ENCODE data around the gene HAT1. TPM values are rescaled to one million over a fixed set of nuclear protein-coding genes. Genes with fewer than 3 reads are reported as not detected.

HAT1 gene
- polyA plus RNA-seq, 3 donors = 16.9 to 63.3 (median 62.8) TPM

DNA sequence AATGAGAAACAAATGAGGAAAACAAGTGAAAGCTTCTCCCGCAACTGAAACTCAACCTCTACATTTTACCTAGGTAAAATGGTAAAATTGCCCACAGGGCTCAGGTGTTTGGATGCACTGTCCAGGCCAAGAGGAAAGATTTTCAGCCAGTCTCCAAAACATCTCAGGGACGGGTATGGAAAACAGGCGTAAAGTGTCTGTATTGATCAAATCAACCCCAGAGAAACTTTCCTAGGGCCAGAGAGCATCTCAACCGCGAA is 361 bp upstream of the HAT1 start:
- Mint-ChIP-seq H3K4me3 (peak overlapping the region; percentile 60 to 93), H3K36me3 (peaks cover 11 to 14% of the 10 kb centered on the region in 2 donors), H3K27ac (peak overlapping the region; percentile 31 to 99 (median 98)), H3K4me1 (peaks cover 22% of the 10 kb centered on the region), H3K9me3 (peaks cover 0 to 3% (median 0%) of the 10 kb centered on the region in 7 donors), H3K27me3 (ENCODE audit: low read depth in 3 of 3) (peaks cover 0 to 1% (median 0%) of the 10 kb centered on the region in 3 donors)
- no peaks in the 10 kb centered on the region for H3K27me3 ChIP-seq (ENCODE audit: control insufficient read depth in 2 of 2, insufficient read depth in 2 of 2, low read length in 2 of 2)
- H3K4me3 ChIP-seq (replicated peaks in 1 of 3; ENCODE audit: low read depth in 2 of 3, low read length in 3 of 3) = peak overlapping the region in 2 of 3 experiments; percentile 4 to 87
- H4K20me1 ChIP-seq (ENCODE audit: insufficient read depth, low read length) = no peaks in the 10 kb centered on the region
- peak overlapping the region; percentile 78 for H2AFZ ChIP-seq (ENCODE audit: insufficient read depth, low read depth, low read length, poor library complexity, severe bottlenecking)
- H3K4me1 ChIP-seq (ENCODE audit: control insufficient read depth in 1 of 2, insufficient read depth in 2 of 2, low read length in 2 of 2) = peaks cover 18 to 33% of the 10 kb centered on the region in 2 donors
- peaks cover 45% of the 10 kb centered on the region for H3K79me2 ChIP-seq (ENCODE audit: insufficient read depth, low read length)
- WGBS (ENCODE audit: insufficient coverage) = 0% methylated on average over 2 of the region's 5 CpGs
- TF ChIP-seq, protein P1, sequence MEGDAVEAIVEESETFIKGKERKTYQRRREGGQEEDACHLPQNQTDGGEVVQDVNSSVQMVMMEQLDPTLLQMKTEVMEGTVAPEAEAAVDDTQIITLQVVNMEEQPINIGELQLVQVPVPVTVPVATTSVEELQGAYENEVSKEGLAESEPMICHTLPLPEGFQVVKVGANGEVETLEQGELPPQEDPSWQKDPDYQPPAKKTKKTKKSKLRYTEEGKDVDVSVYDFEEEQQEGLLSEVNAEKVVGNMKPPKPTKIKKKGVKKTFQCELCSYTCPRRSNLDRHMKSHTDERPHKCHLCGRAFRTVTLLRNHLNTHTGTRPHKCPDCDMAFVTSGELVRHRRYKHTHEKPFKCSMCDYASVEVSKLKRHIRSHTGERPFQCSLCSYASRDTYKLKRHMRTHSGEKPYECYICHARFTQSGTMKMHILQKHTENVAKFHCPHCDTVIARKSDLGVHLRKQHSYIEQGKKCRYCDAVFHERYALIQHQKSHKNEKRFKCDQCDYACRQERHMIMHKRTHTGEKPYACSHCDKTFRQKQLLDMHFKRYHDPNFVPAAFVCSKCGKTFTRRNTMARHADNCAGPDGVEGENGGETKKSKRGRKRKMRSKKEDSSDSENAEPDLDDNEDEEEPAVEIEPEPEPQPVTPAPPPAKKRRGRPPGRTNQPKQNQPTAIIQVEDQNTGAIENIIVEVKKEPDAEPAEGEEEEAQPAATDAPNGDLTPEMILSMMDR (IDR thresholded peaks at IDR 0.05) = no peak
- H3K9ac ChIP-seq (ENCODE audit: insufficient read depth, low read length, poor library complexity, severe bottlenecking) = peak overlapping the region; percentile 75
- DNase-seq = no peak
- H3K4me2 ChIP-seq (replicated peaks; ENCODE audit: extremely low read depth, low read length, poor library complexity, severe bottlenecking) = peak overlapping the region; percentile 90
- H3K27ac ChIP-seq (ENCODE audit: low read depth in 1 of 2, low read length in 2 of 2) = peak overlapping the region in 1 of 2 donors; percentile 86
- H3K9me3 ChIP-seq (replicated peaks in 1 of 2; ENCODE audit: control insufficient read depth in 1 of 2, insufficient read depth in 1 of 2, low read length in 2 of 2) = no peaks in the 10 kb centered on the region
- H3K36me3 ChIP-seq (replicated peaks in 1 of 2; ENCODE audit: control insufficient read depth in 1 of 2, insufficient read depth in 2 of 2, low read length in 2 of 2) = peaks cover 5 to 17% of the 10 kb centered on the region in 2 donors
- intact Hi-C loops (cut with micrococcal nuclease) = loop anchor here in 1 of 2 donors (10.0 kb wide), 1 partner anchor 237 kb away; the partner anchor contains the start of gene DYNC1I2

DNA sequence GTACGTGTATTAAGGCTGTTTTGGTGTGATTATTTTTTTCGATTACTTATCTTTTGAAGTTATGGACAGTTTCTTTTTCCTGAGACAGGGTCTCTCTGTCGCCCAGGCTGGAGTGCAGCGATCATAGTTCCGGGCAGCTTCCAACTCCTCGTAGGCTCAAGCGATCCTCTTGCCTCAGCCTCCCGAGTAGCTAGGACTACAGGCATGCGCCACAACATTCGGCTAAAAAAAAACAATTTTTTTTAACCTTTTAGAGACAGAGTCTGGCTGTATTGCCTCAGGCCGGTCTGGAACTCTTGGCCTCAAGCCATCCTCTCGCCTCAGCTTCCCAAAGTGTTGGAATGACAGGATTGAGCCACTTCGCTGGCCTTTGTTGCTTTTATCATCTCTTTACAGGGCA is 945 bp downstream of the HAT1 start:
- Mint-ChIP-seq H3K27me3 (ENCODE audit: low read depth in 3 of 3) (peaks cover 0 to 1% (median 0%) of the 10 kb centered on the region in 3 donors), H3K4me1 (peaks cover 22% of the 10 kb centered on the region), H3K4me3 (peak overlapping the region; percentile 93 to 98), H3K9me3 (peaks cover 0 to 3% (median 0%) of the 10 kb centered on the region in 7 donors), H3K36me3 (peaks cover 15 to 26% of the 10 kb centered on the region in 2 donors), H3K27ac (peak overlapping the region; percentile 92 to 99 (median 98))
- 62% methylated on average over 9 of the region's 13 CpGs for WGBS (ENCODE audit: insufficient coverage)
- H2AFZ ChIP-seq (ENCODE audit: insufficient read depth, low read depth, low read length, poor library complexity, severe bottlenecking) = peak overlapping the region; percentile 84
- H3K27me3 ChIP-seq (ENCODE audit: control insufficient read depth in 2 of 2, insufficient read depth in 2 of 2, low read length in 2 of 2) = no peaks in the 10 kb centered on the region
- peaks cover 18 to 33% of the 10 kb centered on the region in 2 donors for H3K4me1 ChIP-seq (ENCODE audit: control insufficient read depth in 1 of 2, insufficient read depth in 2 of 2, low read length in 2 of 2)
- peak overlapping the region; percentile 80 to 86 for H3K27ac ChIP-seq (ENCODE audit: low read depth in 1 of 2, low read length in 2 of 2)
- peaks cover 5 to 30% of the 10 kb centered on the region in 2 donors for H3K36me3 ChIP-seq (replicated peaks in 1 of 2; ENCODE audit: control insufficient read depth in 1 of 2, insufficient read depth in 2 of 2, low read length in 2 of 2)
- H3K79me2 ChIP-seq (ENCODE audit: insufficient read depth, low read length) = peaks cover 58% of the 10 kb centered on the region
- intact Hi-C loops (cut with micrococcal nuclease) = loop anchor here in 1 of 2 donors (10.0 kb wide), 1 partner anchor 238 kb away; the partner anchor contains the start of gene DYNC1I2
- H3K4me2 ChIP-seq (replicated peaks; ENCODE audit: extremely low read depth, low read length, poor library complexity, severe bottlenecking) = peak overlapping the region; percentile 90
- H3K9ac ChIP-seq (ENCODE audit: insufficient read depth, low read length, poor library complexity, severe bottlenecking) = no peak overlapping the region
- peaks cover 5% of the 10 kb centered on the region for H4K20me1 ChIP-seq (ENCODE audit: insufficient read depth, low read length)
- H3K9me3 ChIP-seq (replicated peaks in 1 of 2; ENCODE audit: control insufficient read depth in 1 of 2, insufficient read depth in 1 of 2, low read length in 2 of 2) = no peaks in the 10 kb centered on the region
- TF ChIP-seq, protein P1 (IDR thresholded peaks at IDR 0.05) = no peak
- peak overlapping the region; percentile 73 to 88 (median 87) for H3K4me3 ChIP-seq (replicated peaks in 1 of 3; ENCODE audit: low read depth in 2 of 3, low read length in 3 of 3)
- DNase-seq = no peak

Measured in CD14-positive monocyte (primary cell).